Measurements from ENCODE around the gene RAB6B.

The RAB6B gene

DNA sequence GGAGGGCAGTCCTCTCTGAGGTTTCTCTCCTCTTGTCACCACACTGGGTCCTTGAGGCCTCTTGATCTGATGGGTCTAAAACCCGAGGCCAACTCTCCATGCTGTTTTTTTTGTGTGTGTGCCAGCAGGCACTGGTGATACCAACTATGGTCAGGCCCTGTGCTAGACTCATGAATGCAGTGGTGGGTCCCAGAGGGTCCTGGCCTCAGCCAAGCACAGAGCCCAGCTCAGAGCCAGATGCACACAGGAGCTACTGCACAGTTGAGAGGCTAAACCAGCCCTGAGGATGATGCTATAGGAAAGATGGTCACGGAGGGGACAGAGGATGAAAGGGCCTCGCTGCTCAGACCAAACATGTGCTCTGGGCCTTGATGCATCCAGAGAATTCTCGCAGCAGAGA lies 33.5 kb downstream of the RAB6B start:
- no peak for DNase-seq
- Histone ChIP-seq H3K9me3 (no peaks in the 10 kb centered on the region), H3K27me3 (no peaks in the 10 kb centered on the region), H3K36me3 (no peaks in the 10 kb centered on the region), H3K4me3 (no peak overlapping the region), H3K27ac (no peak overlapping the region), H3K4me1 (peaks cover 0 to 7% (median 6%) of the 10 kb centered on the region in 4 donors)
- TF ChIP-seq, protein P1, sequence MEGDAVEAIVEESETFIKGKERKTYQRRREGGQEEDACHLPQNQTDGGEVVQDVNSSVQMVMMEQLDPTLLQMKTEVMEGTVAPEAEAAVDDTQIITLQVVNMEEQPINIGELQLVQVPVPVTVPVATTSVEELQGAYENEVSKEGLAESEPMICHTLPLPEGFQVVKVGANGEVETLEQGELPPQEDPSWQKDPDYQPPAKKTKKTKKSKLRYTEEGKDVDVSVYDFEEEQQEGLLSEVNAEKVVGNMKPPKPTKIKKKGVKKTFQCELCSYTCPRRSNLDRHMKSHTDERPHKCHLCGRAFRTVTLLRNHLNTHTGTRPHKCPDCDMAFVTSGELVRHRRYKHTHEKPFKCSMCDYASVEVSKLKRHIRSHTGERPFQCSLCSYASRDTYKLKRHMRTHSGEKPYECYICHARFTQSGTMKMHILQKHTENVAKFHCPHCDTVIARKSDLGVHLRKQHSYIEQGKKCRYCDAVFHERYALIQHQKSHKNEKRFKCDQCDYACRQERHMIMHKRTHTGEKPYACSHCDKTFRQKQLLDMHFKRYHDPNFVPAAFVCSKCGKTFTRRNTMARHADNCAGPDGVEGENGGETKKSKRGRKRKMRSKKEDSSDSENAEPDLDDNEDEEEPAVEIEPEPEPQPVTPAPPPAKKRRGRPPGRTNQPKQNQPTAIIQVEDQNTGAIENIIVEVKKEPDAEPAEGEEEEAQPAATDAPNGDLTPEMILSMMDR (IDR thresholded peaks at IDR 0.05) = no peak
- intact Hi-C loops (cut with DNase I; ENCODE audit: low total_unique reads) = no loop called here

DNA sequence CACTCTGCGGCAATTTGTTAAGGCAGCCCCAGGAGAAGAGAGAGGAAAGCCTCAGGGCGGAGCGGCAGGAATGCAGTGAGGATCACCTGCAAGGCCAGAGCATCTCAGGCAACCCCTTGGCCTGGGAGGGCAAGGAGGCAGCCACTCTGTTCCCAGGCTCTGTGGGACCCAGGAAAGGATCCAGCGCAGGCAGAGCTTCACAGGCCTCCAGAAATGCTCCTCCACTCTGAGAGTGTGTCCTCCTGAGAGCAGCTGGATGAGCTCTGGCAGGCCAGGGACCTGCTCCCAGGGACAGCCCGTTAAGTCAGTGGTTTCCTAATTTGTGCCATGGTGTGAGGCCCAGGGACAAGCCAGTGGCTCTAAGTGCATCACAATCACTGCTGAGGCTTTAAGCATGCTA lies 35.2 kb downstream of the RAB6B start:
- intact Hi-C loops (cut with DNase I; ENCODE audit: low total_unique reads) = no loop called here
- Histone ChIP-seq H3K27ac (no peak overlapping the region), H3K4me1 (peaks cover 0 to 16% (median 6%) of the 10 kb centered on the region in 4 donors), H3K9me3 (no peaks in the 10 kb centered on the region), H3K27me3 (no peaks in the 10 kb centered on the region), H3K36me3 (no peaks in the 10 kb centered on the region), H3K4me3 (no peak overlapping the region)
- TF ChIP-seq, protein P1 (IDR thresholded peaks at IDR 0.05) = no peak
- DNase-seq = no peak

DNA sequence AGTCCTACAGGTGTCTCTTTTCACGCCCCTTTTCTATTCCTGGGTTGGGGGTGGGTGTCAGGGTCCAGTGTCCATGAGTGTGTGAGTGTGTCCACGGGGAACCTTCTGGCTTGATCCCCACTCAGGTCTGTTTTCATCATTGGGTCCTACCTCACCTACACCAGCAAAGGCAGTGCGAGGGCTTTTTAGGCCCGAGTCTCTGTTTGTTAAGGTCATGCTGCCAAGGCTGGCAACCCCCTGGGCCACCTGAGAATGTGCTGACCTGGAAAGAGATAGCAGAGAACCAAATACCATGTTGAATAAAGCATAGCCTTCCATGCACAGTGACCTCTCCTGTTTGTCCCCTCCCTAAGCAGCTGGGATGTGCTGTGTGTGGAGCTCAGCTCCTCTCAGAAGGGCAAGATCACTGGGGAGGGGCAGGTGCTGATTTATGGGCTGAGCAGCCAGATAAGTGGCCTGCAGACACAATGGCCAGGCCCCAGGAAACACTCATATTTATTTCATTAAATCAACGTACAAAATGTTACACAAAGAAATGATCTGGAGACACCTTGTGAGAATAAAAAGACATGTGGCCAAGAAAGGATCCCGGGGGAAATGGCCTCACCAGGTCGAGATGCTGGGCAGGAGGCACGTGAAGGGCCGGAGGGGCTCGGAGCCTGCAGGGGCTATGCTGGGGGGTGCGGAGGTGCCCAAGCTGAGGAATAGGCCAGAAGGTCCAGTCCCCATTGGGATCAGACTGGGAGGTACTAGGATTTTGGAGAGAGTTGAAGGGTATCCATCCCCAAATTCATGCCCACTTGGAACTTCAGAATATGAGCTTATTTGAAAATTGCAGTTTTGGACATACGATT lies 36.1 kb downstream of the RAB6B start:
- TF ChIP-seq, protein P1 (IDR thresholded peaks at IDR 0.05) = no peak
- Histone ChIP-seq H3K4me1 (peaks cover 0 to 21% (median 6%) of the 10 kb centered on the region in 4 donors), H3K27ac (no peak overlapping the region), H3K9me3 (no peaks in the 10 kb centered on the region), H3K36me3 (no peaks in the 10 kb centered on the region), H3K4me3 (no peak overlapping the region), H3K27me3 (no peaks in the 10 kb centered on the region)
- intact Hi-C loops (cut with DNase I; ENCODE audit: low total_unique reads) = no loop called here
- DNase-seq = no peak

DNA sequence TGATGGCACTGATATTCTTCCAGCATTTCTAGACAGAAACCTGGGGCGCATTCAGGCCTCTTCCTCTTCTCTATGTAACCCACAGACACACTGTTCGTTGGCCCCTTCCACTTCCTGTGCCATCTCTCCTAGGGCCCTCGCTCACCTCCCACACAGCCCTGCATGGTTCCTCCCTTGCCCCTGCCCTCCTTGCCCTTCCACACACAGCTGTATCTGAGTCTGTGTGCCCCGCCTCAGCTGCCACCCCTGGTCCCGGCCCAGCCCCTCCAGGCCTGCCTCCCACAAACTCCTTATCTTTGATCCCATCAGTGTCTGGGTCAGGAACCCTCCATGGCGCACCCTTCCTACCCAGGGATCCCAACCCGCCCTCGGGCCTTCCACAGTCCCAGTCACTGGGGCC lies 37.9 kb downstream of the RAB6B start:
- H3K27ac ChIP-seq = no peak overlapping the region
- no peak for DNase-seq
- no peaks in the 10 kb centered on the region for H3K27me3 ChIP-seq
- TF ChIP-seq, protein P1 (IDR thresholded peaks at IDR 0.05) = no peak
- H3K9me3 ChIP-seq = no peaks in the 10 kb centered on the region
- H3K4me1 ChIP-seq = peaks cover 0 to 37% (median 16%) of the 10 kb centered on the region in 4 donors
- no peak overlapping the region for H3K4me3 ChIP-seq
- H3K36me3 ChIP-seq = no peaks in the 10 kb centered on the region
- intact Hi-C loops (cut with DNase I; ENCODE audit: low total_unique reads) = no loop called here

DNA sequence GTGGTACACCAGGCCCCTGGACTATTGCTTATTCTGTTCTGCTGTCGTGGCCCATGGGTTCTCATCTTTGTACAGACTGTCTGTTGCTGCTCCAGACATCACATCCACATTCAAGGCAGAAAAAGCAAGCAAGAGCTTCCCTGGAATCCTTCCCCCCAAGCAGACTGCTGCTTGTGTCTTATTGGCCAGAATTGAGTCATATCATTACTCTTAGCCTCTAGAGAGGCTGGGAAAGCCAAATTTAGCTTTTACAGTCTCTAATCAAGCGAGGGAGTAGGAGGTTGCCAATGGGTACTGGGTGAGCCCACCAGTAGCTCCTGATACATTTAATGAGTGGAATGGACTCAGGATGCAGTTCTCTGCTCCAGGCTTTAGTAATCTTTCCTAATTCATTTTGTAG lies 39.4 kb downstream of the RAB6B start:
- Histone ChIP-seq H3K27me3 (no peaks in the 10 kb centered on the region), H3K4me1 (peaks cover 0 to 37% (median 16%) of the 10 kb centered on the region in 4 donors), H3K36me3 (no peaks in the 10 kb centered on the region), H3K27ac (no peak overlapping the region), H3K4me3 (no peak overlapping the region), H3K9me3 (no peaks in the 10 kb centered on the region)
- peak in 1 of 2 donors; percentile 5 for DNase-seq
- intact Hi-C loops (cut with DNase I; ENCODE audit: low total_unique reads) = no loop called here
- TF ChIP-seq, protein P1 (IDR thresholded peaks at IDR 0.05) = no peak
